Smooth muscle cell of the brain vasculature (primary cell): ENCODE results near the gene MT1M.
"Not testable (repeated sequence)": the region's sequence is repeated elsewhere in the genome, so short reads cannot be mapped to it uniquely, and the experiment has no call there.

Experiments used
- DNase-seq: peaks from one replicate; pipeline ENCODE4 v3.0.0-alpha.2; 2012; ENCODE audit warnings: low read depth, low spot score

Gene MT1M

GRCh38 chr16:56608876-56609462 is 23.5 kb upstream of the MT1M start:
- no peak for DNase-seq

GRCh38 chr16:56609463-56609921 is 23.0 kb upstream of the MT1M start:
- DNase-seq: no peak

- no peak for DNase-seq
Observed at GRCh38 chr16:56610017-56610608, 22.3 kb upstream of the MT1M start.

GRCh38 chr16:56610609-56611111 is 21.8 kb upstream of the MT1M start:
- no peak for DNase-seq

DNA sequence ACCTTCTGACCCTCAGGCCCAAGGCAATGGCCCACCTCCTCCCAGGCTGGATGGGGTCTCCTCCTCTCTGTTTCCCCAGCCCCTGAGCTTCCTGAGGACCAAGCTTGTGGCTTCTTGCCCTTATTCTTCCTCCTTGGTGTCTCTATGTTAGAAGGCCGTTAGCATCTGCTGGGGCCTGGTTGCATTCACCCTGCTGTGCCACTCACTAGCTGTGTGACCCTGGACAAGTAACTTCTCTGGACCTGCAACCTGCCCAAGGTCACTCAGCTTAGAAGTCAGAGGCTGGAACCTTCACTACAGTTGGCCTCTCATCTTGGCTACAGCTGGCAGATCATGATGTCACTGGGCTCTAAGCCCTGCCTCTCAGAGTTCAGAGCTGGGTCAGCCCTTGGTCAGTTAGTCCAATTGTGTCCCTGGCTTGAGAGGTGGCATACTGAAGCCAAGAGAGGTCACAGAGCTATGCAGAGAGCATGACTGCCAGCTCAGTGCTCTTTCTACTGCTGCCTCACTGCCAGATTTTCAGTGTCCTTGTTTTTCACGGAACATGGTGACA is 21.1 kb upstream of the MT1M start:
- DNase-seq: no peak

DNA sequence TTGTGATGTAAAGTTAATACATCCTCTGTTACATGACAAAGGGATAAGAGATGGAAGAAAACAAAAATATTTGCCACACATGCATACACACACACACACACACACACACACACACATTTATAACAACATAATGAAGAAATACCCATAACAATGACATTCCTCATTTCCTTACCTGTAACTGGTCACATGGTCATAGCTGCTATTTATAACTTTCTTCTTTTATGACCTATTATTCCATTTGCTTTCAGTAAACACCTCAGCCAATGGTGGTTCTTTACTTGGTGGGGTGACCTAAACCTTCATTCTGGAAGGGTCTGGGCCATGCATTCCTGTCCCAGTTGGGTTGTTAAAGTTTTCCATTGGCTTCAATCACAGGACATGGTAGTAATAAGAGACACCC is 18.8 kb upstream of the MT1M start:
- DNase-seq: no peak

DNA sequence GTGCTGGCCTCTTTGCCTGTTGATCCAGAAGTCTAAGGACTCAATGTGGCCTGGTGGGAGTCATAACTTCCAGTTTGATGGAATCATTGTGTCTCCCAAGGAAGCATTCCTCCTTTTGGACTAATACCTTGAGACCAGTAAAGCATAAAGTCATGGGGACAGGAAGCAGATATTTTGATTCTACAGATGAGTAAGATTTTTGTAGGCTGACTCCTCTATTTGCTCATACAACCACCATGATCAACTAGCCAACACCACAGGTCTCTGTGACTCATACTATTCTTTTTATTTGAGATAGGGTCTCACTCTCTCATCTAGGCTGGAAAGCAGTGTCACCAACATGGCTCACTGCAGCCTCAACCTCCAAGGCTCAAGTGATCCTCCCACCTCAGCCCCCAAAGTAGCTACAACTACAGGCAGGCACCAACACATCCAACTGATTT is 17.9 kb upstream of the MT1M start:
- DNase-seq: no peak

DNA sequence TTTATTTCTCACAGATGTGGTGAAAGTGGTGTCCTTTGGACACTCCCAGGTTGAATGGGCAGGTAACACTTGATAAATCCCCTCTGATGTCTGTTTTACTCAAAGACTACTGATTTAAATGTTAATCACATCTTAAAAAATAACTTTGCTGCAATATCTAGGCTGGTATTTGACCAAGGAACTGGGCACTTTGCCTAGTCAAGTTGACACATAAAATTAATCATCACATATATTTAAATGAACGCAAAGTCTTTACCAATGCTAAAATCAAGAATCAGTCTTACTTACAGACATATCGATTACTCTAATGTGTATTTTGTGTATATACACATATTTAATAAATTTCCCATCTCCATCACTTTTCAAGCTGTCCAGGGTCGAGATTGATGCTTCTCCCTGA is 17.1 kb upstream of the MT1M start:
- DNase-seq: no peak

DNA sequence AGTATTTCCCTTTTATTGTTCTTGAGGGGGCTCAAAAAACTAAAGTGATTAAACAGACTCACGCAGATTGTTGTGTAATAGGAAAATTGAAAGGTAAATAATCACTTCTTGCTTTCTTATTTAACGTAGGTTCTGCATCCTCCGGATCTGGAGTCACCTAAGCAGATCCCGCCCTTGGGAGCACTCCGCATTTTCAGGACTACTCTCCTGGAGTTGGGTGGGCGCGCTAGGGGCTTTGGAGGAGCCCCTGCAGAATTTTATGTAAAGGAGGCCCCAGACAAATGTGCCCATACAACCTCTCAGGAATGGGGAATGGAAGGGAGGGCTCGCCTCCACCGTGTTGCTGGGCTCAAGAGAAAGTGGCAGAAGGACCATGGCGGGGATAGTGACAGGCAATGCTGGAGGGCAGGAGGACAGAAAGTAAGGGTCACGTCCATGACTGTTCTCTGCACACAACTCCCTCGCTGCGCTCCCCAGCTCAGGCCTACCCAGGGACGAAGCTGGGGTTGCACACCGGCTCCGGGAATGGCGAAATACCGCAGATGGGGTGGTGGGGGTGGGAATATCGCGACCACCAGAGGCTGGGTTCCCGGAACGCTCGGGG is 15.7 kb upstream of the MT1M start:
- DNase-seq: no peak

- DNase-seq: no peak
Observed at GRCh38 chr16:56617212-56618085, 15.0 kb upstream of the MT1M start.

GRCh38 chr16:56618138-56618537 is 14.3 kb upstream of the MT1M start:
- DNase-seq: no peak

- DNase-seq: no peak
Observed at GRCh38 chr16:56620339-56620897, 12.0 kb upstream of the MT1M start.

GRCh38 chr16:56621665-56622445 is 10.6 kb upstream of the MT1M start:
- DNase-seq: not testable (repeated sequence)

DNA sequence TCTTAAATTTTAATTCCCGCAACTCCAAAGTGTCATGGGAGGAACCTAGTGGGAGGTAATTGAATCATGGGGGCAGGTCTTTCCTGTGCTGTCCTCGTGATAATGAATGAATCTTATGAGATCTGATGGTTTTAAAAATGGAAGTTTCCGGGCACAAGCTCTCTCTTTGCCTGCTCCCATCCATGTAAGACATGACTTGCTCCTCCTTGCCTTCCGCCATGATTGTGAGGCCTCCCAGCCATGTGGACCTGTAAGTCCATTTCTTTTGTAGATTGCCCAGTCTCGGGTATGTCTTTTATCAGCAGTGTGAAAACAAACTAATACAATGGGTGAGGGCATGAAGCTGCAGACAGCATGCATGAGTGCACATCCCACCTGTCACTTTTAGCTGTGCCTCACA is 9.3 kb upstream of the MT1M start:
- DNase-seq: not testable (repeated sequence)

GRCh38 chr16:56623637-56624036 is 8.8 kb upstream of the MT1M start:
- DNase-seq: no peak

DNA sequence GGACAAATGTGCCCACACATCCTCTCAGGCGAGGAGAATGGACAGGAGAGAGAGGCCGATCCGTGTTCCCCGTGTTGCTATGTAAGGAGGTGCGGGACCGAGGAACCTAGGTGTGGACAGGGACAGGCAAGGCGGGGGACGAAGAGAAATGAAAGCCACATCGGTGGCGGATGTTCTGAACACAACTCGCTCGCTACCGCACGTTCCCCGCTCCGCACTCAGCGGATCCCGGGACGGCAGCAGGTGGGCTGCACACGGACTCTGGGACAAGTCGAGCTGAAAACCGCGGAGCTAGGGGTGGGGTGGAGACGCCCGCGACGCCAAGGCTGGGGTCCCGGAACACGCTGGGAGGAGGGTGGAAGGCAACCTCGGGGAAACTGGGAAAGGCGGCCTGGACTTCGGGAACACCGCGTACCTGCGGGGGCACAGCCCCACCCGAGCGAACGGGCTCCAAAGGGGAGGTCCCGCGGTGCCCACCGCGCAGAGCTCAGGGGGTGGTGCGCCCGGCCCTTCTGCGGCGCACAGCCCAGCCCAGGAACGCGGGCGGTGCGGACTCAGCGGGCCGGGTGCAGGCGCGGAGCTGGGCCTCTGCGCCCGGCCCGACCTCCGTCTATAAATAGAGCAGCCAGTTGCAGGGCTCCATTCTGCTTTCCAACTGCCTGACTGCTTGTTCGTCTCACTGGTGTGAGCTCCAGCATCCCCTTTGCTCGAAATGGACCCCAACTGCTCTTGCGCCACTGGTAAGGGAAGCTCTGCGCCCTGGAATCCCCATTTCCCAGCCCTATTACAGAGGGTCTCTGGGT is 7.1 kb upstream of the MT1M start, which contains the start of gene MT1E:
Gene MT1E (plus strand): TSS at position 642 of the 803 bp plus-strand sequence. CDS start 71 bp downstream, at position 713.
- DNase-seq: no peak

- DNase-seq: no peak
Observed at GRCh38 chr16:56625943-56626654, 6.4 kb upstream of the MT1M start.

GRCh38 chr16:56626685-56627084 is 5.8 kb upstream of the MT1M start:
- no peak for DNase-seq
